GM19324 (cell line): ENCODE results near the gene SPTBN2.

Source experiments
- ATAC-seq: cut with Tn5 transposase; IDR thresholded peaks from one replicate; pipeline ENCODE4 v1.9.1; 2021; ENCODE audit warnings: mild to moderate bottlenecking, moderate library complexity; ENCODE audit not compliant: unreplicated experiment, low FRiP score

The SPTBN2 gene

DNA sequence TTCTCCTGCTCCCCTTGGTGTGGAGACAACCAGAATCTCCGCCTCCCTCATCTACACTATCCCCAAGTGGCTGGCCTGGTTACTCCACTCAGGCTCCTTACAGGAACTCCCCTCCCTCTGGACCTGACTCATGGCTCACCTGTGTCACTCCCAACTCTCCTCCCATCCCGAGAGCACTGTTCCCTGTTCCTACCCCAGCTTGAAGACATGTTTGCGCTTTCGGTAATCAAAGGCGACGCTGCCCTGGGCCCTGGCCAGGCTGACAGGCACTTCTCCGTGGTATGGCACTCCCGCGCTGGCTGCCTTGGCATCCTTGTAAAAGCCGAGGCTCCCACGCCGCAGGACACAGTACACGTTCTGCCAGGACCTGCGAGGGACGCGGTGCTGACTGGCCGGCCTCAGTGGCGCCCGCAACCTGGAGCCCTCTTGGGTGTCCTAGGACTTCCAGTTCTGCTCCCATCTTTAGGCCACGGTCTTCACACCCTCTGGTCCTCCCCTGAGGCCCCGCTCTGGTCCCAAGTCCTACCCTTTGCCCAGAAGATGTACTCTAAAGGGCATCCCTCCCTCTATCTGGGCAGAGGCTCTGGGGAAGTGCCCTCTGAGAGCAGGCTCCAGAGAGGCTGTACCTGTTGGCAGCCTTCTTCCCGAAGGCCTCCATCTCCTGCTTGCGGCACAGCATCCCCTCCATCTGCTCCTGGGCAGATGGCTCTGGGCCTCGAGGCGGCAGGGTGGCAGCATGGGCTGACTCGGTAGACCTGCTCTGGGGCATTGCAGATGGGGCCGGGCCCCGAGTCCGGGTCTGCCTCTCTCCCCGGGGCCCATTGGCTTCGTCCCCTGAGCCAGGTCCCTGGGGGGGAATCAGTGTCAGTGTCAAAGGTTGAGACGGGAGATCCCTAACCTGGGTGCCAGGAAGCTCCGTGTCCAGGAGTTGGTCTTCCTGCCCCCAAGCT, 41.9 kb downstream of the SPTBN2 start:
- no peak for ATAC-seq

DNA sequence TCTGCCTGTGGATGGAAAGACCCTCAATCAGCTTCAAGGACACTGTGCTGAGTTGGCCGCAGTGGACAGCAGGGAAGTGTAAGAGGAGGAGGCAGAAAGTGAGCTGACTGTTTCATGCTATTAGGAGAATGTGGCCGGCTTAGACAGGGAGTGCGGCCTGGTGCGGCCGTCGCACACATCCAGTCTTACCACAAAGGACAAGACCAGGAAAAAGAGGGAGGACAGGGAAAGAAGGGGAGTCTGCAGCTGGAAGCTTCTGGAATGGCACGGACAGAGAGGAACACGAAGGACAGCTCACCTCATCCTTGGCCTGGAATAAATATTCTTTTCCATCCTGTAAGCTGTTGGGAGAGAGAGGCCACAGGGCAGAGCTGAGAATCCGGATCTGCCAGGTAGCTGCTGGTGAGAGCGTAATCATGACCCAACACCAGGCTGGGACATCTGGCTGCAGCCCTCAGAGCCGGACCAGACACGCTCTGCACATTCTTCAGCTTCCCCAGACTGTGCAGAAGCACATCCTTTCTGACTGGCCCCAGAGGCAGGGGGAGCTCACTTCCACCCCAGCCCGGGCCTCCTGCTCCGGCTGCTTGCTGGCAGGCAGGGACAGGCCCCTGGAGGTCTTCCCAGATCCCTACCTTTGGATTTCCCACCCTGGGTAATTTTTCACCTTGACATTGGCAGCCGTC, 42.8 kb downstream of the SPTBN2 start:
- ATAC-seq = no peak

DNA sequence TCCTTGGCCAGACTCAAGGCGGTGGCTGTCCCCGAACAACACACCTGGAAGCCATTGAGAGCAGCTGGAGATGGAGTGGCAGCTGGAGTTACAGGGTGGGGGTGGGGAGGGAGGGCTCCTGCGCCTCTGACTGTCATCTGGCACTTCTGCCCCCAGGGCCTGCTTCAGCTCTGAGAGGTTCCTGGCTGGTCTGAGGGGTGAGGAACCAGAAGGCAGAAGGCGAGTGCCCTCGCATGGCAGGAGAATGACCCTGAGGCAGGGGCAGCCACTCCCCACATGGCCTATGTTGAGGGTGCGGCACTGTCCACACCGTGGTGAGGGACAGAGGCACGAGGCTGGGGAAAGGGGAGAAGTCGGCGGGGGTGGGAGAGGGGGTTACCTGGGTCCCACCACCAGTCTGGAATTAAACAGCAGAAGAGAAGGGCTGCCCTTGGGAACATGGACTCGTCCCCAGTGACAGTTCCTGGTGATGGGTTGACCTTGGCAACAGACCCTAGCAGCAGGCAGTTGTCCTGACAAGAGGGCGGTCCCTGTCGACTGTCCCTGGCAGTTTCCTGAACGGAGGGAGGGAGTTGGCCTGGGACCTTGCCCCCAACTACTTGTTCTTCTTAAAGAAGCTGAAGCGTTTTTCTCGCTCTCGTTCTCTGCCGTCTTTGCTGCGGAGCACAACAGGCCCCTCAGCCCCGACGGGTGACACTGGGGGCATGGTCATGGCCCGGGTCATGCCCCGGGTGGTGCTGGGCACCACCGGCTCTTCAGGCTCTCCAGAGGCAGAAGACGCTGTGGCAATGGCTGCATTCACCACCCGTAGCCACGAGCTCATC, 43.5 kb downstream of the SPTBN2 start:
- no peak for ATAC-seq

DNA sequence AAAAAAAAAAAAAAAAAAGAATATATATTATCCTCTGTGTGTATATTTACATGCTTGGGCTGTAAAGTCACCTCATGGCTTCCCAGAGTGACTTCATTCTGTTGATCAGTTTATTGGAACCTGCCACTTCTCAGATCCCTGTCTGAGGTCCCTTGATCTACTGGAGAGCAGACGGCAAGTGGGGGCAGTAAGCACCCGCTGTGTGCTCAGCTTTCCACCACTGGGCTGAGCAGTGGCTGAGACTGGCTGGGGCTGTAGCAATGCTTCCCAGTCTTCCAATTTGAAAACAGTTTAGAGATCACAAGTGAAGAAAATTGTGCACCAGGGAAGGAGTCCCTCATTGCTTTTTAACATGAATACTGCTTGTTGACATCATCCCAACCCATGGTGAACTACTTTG, 44.4 kb downstream of the SPTBN2 start:
- ATAC-seq = no peak

DNA sequence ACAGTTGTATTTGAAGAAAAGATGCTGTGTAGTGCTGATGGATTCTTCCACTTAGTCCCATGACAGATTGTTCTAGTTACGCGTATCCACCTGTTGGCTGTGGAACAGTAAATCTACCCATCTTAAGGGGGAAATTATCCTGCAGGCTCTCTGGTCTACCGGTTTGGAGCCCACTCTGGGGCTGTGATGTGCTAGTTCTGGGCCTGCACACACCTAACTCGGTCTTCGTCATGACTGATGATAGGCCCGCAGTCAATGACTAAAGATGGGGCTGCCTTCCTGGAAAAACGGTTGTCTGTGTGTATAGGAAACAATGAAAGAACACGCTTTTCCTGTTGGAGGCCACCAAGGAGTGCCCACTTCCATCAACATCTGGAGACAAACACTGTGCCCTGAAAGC, 45.1 kb downstream of the SPTBN2 start:
- no peak for ATAC-seq

DNA sequence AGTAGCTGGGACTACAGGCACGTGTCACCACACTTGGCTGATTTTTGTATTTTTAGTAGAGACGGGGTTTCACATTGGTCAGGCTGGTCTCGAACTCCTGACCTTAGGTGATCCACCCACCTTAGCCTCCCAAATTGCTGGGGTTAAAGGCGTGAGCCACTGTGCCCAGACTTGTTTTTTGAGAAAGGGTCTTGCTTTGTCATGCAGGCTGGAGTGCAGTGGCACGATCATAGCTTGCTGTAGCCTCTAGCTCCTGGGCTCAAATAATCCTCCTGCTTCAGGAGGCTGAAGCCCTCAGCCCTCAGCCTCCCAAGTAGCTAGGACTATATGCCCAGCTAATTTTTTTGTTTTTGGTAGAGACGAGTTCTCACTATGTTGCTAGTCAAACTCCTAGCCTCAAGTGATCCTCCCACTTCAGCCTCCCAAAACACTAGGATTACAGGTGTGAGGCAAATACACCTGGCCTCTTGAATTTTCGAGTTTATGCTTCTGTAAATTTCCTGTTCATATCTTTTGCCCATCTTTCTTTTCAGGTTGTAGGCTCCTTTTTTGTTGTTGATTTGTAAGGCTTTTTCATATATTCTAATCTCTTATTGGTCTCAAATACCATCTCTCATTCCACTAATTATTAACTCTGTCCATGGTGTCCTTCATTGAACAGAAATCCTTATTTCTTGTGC, 47.9 kb downstream of the SPTBN2 start:
- ATAC-seq = no peak

DNA sequence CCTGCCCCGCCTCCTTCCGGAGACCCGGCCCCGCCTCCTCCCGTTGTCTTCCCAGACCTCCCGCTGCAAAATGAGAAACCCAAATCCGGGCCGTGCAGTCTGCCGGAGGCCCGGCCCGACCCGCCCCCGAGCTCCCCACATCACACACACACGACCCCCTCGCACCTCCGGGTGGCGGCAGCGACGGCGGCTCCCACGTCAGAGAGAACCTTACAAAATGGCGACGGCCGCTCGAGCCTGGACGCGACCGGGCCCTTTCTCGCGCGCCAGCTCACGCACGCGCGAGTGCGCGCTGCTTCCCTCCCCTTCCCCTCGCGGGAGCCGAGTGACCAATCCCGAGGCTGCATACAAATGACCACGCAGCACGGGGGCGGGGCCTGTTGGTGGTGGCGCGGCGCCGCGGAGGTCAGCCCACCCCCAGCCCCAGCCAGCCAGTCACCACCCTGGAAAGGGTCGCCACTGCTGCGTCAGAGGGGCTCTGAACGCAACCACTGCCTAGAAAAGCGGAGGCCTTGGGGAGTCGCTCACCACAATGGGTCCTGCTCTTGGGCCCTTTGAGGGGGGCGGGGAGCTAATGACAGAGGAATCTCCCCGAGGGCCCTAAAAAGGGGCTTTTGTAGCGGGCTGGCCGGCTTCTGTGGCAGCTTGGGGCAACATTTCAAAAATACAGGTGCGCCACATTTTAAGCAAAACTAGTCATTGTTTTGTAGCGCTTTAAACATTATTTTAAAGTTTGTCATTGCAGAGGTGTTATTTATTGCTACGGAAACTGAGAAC, 51.2 kb downstream of the SPTBN2 start, which contains the start of gene RBM4B:
Gene RBM4B (minus strand): TSS at position 289 of the 777 bp plus-strand sequence. CDS start 808 bp downstream, outside the sequence.
- ATAC-seq = peak; percentile 92

DNA sequence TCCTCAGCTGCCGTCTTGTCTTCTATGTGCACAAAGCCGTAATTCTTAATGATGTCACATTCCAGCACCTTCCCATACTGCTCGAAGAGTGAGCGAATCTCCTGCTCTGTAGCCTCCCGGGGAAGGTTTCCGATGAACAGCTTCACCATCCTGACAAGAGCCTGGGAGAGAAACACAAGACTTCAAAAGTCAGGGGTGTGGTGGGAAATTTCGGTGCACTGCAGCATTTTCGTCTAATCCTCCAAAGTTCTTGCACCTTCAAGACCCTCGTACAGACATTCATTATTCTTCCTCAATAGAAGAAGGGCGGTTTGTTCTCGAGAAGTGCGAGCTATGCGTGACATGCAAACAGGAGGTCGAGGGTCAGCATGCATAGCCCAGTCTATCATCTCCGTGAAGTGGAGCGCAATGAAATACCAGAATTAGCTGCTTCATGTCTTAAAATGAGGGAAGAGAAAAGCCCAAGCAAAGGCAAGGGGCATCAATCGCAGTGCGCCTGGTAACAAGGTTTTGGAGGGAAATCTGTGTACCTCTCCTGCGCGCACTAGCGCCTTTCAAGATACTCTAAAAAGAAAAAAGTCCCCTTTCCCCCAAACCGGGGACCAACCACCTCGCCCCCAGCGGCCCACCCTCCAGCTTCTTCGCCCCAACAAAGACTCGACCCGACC, 52.0 kb downstream of the SPTBN2 start:
- no peak for ATAC-seq

DNA sequence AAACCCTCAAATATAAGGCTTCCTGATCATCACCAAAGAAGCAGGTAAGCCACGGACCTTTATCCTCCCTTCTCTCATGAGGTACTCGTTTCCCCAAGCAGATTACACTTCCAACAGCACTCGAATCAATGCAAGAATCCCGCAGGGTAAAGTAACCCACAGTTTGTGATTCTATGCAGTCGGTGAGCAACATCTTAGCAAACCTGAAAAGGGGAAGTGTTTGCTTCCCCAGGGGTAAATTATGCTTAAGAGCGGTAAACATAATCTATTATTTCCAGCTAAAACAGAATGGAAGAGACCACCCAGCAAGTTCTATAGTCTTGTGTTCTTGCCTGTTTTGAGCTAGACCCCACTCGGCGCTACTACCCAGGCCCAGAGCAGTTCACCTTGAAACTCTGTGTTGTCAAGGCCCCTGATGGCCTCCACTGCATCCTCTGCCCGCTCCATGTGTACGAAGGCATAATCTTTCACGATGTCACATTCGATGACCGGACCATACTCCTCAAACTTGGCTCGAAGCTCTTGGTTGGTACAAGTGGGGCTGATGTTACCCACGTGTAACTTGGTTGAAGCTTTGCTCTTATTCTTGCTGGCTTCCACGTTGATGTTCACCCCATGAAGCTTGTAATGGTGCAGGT, 52.6 kb downstream of the SPTBN2 start:
- ATAC-seq = no peak

DNA sequence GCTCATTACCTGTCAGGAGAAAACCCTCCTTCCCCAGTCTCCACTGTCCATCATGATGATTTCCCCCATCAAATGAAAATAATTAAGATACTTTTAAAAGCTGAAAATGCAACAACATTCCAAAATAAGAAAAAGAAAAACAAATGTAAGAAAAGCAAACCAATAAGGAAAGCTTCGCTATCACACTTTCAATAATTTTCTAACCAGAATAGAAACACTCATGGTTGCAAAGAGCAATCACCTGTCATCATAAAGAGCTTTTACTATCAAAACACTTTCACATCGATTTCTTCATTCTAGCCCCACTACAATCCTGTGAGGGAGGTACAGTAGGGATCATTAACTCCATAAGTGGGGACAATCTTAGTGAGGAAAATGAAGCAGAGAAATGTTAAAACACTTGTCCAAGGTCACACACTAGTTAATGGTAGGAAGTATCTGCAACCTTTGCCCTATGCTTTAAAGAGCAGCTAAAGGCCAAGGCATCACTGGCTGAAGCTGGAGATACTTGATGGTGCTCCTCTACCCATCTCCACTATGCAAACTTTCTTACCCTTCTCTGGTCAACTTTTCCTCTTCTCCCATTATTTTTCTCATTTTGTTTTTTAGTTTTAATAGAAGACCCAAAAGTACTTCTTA, 53.9 kb downstream of the SPTBN2 start:
- ATAC-seq = no peak

DNA sequence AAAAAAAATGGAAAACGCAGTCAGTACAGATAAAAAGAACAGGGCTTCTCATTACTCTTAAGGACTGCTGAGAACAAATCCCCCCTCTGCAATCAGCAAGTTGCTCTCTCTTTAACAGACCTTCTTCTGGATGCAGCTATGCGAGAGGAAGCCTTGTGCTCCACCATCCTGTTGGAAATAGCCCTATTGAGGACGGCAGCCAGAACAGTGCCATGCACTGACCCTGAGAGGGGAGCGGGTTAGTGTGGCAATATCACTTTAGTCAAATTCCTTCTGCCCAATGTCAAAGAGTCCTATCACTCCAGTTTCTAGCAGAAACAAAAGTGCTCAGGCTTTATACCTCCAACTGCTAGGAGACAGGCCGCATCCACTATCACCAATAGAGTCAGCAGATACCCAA, 58.2 kb downstream of the SPTBN2 start:
- ATAC-seq = no peak

DNA sequence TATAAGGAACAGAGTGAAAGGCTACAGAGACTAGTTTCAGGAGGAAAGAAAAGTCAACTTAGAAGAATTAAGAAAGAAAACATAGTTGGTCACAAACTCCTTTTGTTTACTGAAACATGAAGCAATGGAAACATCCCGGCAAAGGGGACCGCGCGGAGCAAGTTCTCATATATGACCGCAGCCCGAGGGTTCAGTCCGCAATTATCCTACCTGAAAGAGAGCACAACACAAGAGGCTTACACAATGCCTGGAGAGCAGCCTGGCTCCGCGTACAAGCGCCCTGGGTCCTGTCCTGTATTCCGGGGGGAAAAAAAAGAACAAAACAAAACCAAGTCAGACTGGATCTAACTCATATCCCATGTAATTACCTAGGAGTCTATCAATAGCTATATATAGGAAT, 63.6 kb downstream of the SPTBN2 start:
- ATAC-seq = no peak

DNA sequence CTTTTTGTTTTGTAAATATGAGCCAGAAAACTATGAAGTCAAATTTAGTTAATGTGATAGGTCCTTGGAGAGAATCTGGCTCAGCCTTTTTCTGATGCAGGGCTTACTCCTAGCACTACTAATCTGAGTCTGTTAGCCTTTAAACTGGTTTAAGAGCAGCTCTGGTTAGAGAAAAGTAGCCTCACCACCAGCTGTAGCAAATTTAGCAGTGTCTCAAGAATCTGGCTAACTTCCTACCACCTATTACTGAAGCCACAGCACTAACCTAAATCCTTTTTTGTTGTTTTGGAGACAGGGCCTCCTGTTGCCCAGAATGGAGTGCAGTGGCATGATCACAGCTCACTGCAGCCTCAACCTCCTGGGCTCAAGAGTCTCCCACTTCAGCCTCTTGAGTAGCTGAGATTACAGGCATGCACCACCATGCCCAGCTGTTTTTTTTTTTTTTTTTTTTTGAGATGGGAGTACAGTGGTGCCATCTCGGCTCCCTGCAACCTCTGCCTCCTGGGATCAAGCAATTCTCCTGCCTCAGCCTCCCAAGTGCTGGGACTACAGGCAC, 65.2 kb downstream of the SPTBN2 start:
- no peak for ATAC-seq

DNA sequence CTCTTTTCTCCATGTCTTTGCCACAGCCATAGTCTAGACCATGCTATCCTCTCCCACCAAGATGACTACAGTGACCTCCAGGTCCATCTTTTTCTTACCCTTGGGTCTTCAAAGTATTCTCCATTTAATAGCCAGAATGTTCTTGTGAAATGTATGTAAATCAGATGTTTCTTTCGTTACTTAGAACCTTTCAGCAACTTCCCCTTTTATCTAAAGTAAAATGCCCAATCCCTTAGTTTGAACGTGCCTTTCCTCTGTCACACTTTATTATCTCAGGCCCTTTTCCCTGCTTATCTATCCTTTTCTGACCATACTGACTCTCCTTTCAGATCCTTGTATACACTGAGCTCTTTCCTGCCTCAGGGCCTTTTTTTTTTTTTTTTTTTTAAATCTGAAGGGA, 69.3 kb downstream of the SPTBN2 start:
- ATAC-seq = no peak

DNA sequence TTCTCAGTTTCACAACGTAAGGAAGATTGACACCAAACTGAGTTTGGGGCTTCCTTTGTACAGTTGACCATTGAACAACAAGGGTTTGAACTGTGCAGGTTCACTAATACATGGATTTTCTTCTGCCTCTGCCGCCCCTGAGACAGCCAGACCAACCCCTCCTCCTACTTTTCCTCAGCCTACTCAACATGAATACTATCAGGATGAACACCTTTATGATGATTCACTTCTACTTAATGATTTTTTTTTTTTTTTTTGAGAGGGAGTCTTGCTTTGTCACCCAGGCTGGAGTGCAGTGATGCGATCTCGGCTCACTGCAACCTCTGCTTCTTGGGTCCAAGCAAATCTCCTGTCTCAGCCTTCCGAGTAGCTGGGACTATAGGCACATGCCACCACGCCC, 75.9 kb downstream of the SPTBN2 start:
- no peak for ATAC-seq

DNA sequence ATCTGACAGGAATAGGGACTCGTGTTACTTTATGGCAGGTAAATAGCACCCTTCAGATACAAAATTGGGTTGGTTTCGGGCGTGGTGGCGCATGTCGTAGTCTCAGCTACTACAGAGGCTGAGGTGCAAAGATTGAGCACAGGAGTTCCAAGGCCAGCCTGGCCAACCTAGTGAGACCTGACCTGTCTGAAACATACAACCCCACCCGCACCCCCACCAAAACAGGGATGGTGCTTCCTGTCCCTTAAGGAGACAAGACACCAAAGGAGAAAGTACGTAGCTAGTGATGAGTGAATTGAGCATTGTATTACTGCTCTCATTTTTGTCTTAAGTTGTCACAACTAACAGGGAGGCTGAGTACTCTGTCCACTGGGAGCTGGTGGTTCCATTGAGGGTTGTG, 76.4 kb downstream of the SPTBN2 start:
- no peak for ATAC-seq

DNA sequence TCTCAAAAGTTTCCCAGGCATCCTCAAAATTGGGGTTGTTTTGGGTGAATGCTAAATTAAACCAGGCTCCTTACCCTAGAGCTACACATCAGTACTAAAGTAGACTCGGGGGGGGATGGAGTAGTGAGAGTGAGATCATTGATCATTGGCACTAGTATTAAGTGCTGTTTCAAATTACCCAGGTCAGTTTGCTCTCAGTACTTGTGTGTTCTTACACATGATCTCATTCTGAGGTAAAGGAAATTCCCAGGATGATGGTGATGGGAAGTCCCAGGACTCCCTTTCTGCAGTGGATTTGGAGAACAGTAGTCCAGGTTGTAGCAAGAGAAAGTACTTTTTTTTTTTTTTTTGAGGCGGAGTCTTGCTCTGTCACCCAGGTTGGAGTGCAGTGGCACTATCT, 78.0 kb downstream of the SPTBN2 start:
- ATAC-seq = no peak

DNA sequence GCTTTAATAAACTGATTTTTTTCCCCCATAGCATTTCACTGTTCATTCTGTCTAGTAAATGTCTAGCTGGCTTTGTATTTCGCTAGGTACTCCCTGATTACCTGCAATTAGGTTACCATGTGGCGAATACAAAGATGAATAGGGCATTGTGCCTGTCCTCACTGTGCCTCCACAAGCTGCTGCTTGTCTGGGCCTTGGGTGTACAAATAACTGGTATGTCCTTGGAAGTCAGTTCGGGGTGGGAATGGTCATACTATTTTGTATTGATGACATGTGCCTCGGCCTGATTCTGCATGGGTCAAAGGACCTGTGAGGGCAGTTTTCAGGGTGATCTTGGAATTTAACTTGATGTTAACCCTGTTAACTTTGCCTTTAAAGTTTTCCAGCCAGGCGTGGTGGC, 79.1 kb downstream of the SPTBN2 start:
- ATAC-seq = no peak
